Measurements from ENCODE around the gene YIF1B.

Gene YIF1B

GRCh38 chr19:38267761-38268483, 47.8 kb downstream of the YIF1B start:
- TF ChIP-seq CTCF (IDR thresholded peaks at IDR 0.05; ENCODE audit: poor library complexity, severe bottlenecking), result no peak
- H3K4me1 ChIP-seq (ENCODE audit: insufficient read depth, poor library complexity, severe bottlenecking), result peaks cover 30% of the 10 kb centered on the region
- H3K9me3 ChIP-seq (ENCODE audit: severe bottlenecking), result no peaks in the 10 kb centered on the region
- H3K27me3 ChIP-seq (ENCODE audit: insufficient read depth, poor library complexity, severe bottlenecking), result no peaks in the 10 kb centered on the region
- H3K27ac ChIP-seq (ENCODE audit: poor library complexity, severe bottlenecking), result peak overlapping the region; percentile 87
- ATAC-seq (ENCODE audit: low read depth), result no peak
- H3K36me3 ChIP-seq (ENCODE audit: low read depth), result peaks cover 26% of the 10 kb centered on the region
- no peak for DNase-seq (ENCODE audit: low spot score)
- H3K4me3 ChIP-seq (ENCODE audit: severe bottlenecking), result peak overlapping the region; percentile 68

GRCh38 chr19:38266981-38267597, 48.7 kb downstream of the YIF1B start:
- Histone ChIP-seq H3K4me1 (ENCODE audit: insufficient read depth, poor library complexity, severe bottlenecking) (peaks cover 34% of the 10 kb centered on the region), H3K9me3 (ENCODE audit: severe bottlenecking) (no peaks in the 10 kb centered on the region), H3K4me3 (ENCODE audit: severe bottlenecking) (peak overlapping the region; percentile 68), H3K36me3 (ENCODE audit: low read depth) (peaks cover 18% of the 10 kb centered on the region), H3K27ac (ENCODE audit: poor library complexity, severe bottlenecking) (peak overlapping the region; percentile 87), H3K27me3 (ENCODE audit: insufficient read depth, poor library complexity, severe bottlenecking) (no peaks in the 10 kb centered on the region)
- TF ChIP-seq CTCF (IDR thresholded peaks at IDR 0.05; ENCODE audit: poor library complexity, severe bottlenecking), result no peak
- no peak for DNase-seq (ENCODE audit: low spot score)
- ATAC-seq (ENCODE audit: low read depth), result peak; percentile 53

- H3K27me3 ChIP-seq (ENCODE audit: insufficient read depth, poor library complexity, severe bottlenecking), result no peaks in the 10 kb centered on the region
- H3K9me3 ChIP-seq (ENCODE audit: severe bottlenecking), result no peaks in the 10 kb centered on the region
- peak overlapping the region; percentile 68 for H3K4me3 ChIP-seq (ENCODE audit: severe bottlenecking)
- DNase-seq (ENCODE audit: low spot score) (no peak), ATAC-seq (ENCODE audit: low read depth) (peak; percentile 7; the same call in 2 of the 3 replicates)
- peaks cover 13% of the 10 kb centered on the region for H3K36me3 ChIP-seq (ENCODE audit: low read depth)
- H3K4me1 ChIP-seq (ENCODE audit: insufficient read depth, poor library complexity, severe bottlenecking), result peaks cover 34% of the 10 kb centered on the region
- H3K27ac ChIP-seq (ENCODE audit: poor library complexity, severe bottlenecking), result peak overlapping the region; percentile 87
- TF ChIP-seq CTCF (IDR thresholded peaks at IDR 0.05; ENCODE audit: poor library complexity, severe bottlenecking), result no peak
Observed at GRCh38 chr19:38265921-38266429, 49.8 kb downstream of the YIF1B start.

GRCh38 chr19:38265213-38265861, 50.4 kb downstream of the YIF1B start:
- ATAC-seq (ENCODE audit: low read depth) (peak; percentile 7; the same call in 1 of the 3 replicates), DNase-seq (ENCODE audit: low spot score) (no peak)
- Histone ChIP-seq H3K27ac (ENCODE audit: poor library complexity, severe bottlenecking) (peak overlapping the region; percentile 87), H3K9me3 (ENCODE audit: severe bottlenecking) (no peaks in the 10 kb centered on the region), H3K27me3 (ENCODE audit: insufficient read depth, poor library complexity, severe bottlenecking) (no peaks in the 10 kb centered on the region), H3K4me3 (ENCODE audit: severe bottlenecking) (peak overlapping the region; percentile 68), H3K4me1 (ENCODE audit: insufficient read depth, poor library complexity, severe bottlenecking) (peaks cover 32% of the 10 kb centered on the region), H3K36me3 (ENCODE audit: low read depth) (peaks cover 7% of the 10 kb centered on the region)
- no peak for TF ChIP-seq CTCF (IDR thresholded peaks at IDR 0.05; ENCODE audit: poor library complexity, severe bottlenecking)

Measured in RWPE2 (cell line).